ENCODE data around the gene CPNE4. TPM values are rescaled to one million over a fixed set of nuclear protein-coding genes. Genes with fewer than 3 reads are reported as not detected.

The CPNE4 gene
- total and polyA plus RNA-seq, 7 experiments from 2014 or later = not detected

GRCh38 chr3:131750256-131750655, 284.6 kb downstream of the CPNE4 start:
- Mint-ChIP-seq H3K4me3 (peak overlapping the region in 1 of 10 donors; percentile 0), H3K4me1 (no peaks in the 10 kb centered on the region), H3K36me3 (no peaks in the 10 kb centered on the region), H3K27ac (no peak overlapping the region), H3K27me3 (peaks cover 14 to 27% (median 21%) of the 10 kb centered on the region in 5 donors), H3K9me3 (peaks cover 0 to 11% (median 0%) of the 10 kb centered on the region in 11 donors)
- Histone ChIP-seq H3K9me3 (ENCODE audit: control insufficient read depth in 2 of 3, low read length in 3 of 3) (no peaks in the 10 kb centered on the region), H3K27me3 (ENCODE audit: control insufficient read depth in 2 of 2, insufficient read depth in 2 of 2, low read length in 2 of 2) (peaks cover 0 to 4% of the 10 kb centered on the region in 2 donors), H3K36me3 (ENCODE audit: control insufficient read depth in 2 of 3, insufficient read depth in 3 of 3, low read length in 3 of 3) (no peaks in the 10 kb centered on the region), H3K27ac (ENCODE audit: low read depth, low read length) (no peak overlapping the region), H3K4me1 (ENCODE audit: control insufficient read depth in 2 of 2, insufficient read depth in 2 of 2, low read length in 2 of 2) (no peaks in the 10 kb centered on the region), H3K4me3 (ENCODE audit: low read length) (no peak overlapping the region)
- CTCF ChIA-PET = no interaction called here
- intact Hi-C loops (cut with micrococcal nuclease) = no loop called here
- no peak for DNase-seq
- POLR2A ChIA-PET = no interaction called here
- no peak for ATAC-seq

- peaks cover 14 to 27% (median 21%) of the 10 kb centered on the region in 5 donors for H3K27me3 Mint-ChIP-seq
- H3K27ac Mint-ChIP-seq = no peak overlapping the region
- peaks cover 0 to 4% of the 10 kb centered on the region in 2 donors for H3K27me3 ChIP-seq (ENCODE audit: control insufficient read depth in 2 of 2, insufficient read depth in 2 of 2, low read length in 2 of 2)
- ATAC-seq = no peak
- intact Hi-C loops (cut with micrococcal nuclease) = no loop called here
- H3K4me1 ChIP-seq (ENCODE audit: control insufficient read depth in 2 of 2, insufficient read depth in 2 of 2, low read length in 2 of 2) = no peaks in the 10 kb centered on the region
- no peaks in the 10 kb centered on the region for H3K36me3 Mint-ChIP-seq
- CTCF ChIA-PET = no interaction called here
- H3K4me3 ChIP-seq (ENCODE audit: low read length) = no peak overlapping the region
- peaks cover 0 to 11% (median 0%) of the 10 kb centered on the region in 11 donors for H3K9me3 Mint-ChIP-seq
- H3K27ac ChIP-seq (ENCODE audit: low read depth, low read length) = no peak overlapping the region
- no peak for DNase-seq
- no peaks in the 10 kb centered on the region for H3K4me1 Mint-ChIP-seq
- H3K4me3 Mint-ChIP-seq = no peak overlapping the region
- H3K9me3 ChIP-seq (ENCODE audit: control insufficient read depth in 2 of 3, low read length in 3 of 3) = no peaks in the 10 kb centered on the region
- no peaks in the 10 kb centered on the region for H3K36me3 ChIP-seq (ENCODE audit: control insufficient read depth in 2 of 3, insufficient read depth in 3 of 3, low read length in 3 of 3)
- POLR2A ChIA-PET = no interaction called here
These were observed 285.0 kb downstream of the CPNE4 start for GRCh38 chr3:131749826-131750225.

GRCh38 chr3:131747466-131747865, 287.3 kb downstream of the CPNE4 start:
- Histone ChIP-seq H3K36me3 (ENCODE audit: control insufficient read depth in 2 of 3, insufficient read depth in 3 of 3, low read length in 3 of 3) (no peaks in the 10 kb centered on the region), H3K4me3 (ENCODE audit: low read length) (no peak overlapping the region), H3K27me3 (ENCODE audit: control insufficient read depth in 2 of 2, insufficient read depth in 2 of 2, low read length in 2 of 2) (peaks cover 0 to 4% of the 10 kb centered on the region in 2 donors), H3K9me3 (ENCODE audit: control insufficient read depth in 2 of 3, low read length in 3 of 3) (no peaks in the 10 kb centered on the region), H3K4me1 (ENCODE audit: control insufficient read depth in 2 of 2, insufficient read depth in 2 of 2, low read length in 2 of 2) (no peaks in the 10 kb centered on the region), H3K27ac (ENCODE audit: low read depth, low read length) (no peak overlapping the region)
- DNase-seq (no peak), ATAC-seq (no peak)
- no peak overlapping the region for H3K27ac Mint-ChIP-seq
- no peak overlapping the region for H3K4me3 Mint-ChIP-seq
- CTCF ChIA-PET = no interaction called here
- POLR2A ChIA-PET = no interaction called here
- H3K27me3 Mint-ChIP-seq = peaks cover 7 to 15% (median 13%) of the 10 kb centered on the region in 5 donors
- H3K4me1 Mint-ChIP-seq = no peaks in the 10 kb centered on the region
- peaks cover 0 to 11% (median 0%) of the 10 kb centered on the region in 11 donors for H3K9me3 Mint-ChIP-seq
- H3K36me3 Mint-ChIP-seq = no peaks in the 10 kb centered on the region
- intact Hi-C loops (cut with micrococcal nuclease) = no loop called here

GRCh38 chr3:131744765-131745164, 290.0 kb downstream of the CPNE4 start:
- H3K4me3 ChIP-seq (ENCODE audit: low read length) = no peak overlapping the region
- no peaks in the 10 kb centered on the region for H3K4me1 ChIP-seq (ENCODE audit: control insufficient read depth in 2 of 2, insufficient read depth in 2 of 2, low read length in 2 of 2)
- ChIA-PET POLR2A (no interaction called here), CTCF (no interaction called here)
- Mint-ChIP-seq H3K27ac (no peak overlapping the region), H3K4me1 (no peaks in the 10 kb centered on the region), H3K4me3 (no peak overlapping the region), H3K36me3 (peaks cover 0 to 3% (median 0%) of the 10 kb centered on the region in 5 donors), H3K9me3 (peaks cover 0 to 5% (median 0%) of the 10 kb centered on the region in 11 donors), H3K27me3 (peaks cover 7 to 16% (median 10%) of the 10 kb centered on the region in 5 donors)
- H3K36me3 ChIP-seq (ENCODE audit: control insufficient read depth in 2 of 3, insufficient read depth in 3 of 3, low read length in 3 of 3) = no peaks in the 10 kb centered on the region
- H3K27ac ChIP-seq (ENCODE audit: low read depth, low read length) = no peak overlapping the region
- intact Hi-C loops (cut with micrococcal nuclease) = no loop called here
- no peaks in the 10 kb centered on the region for H3K27me3 ChIP-seq (ENCODE audit: control insufficient read depth in 2 of 2, insufficient read depth in 2 of 2, low read length in 2 of 2)
- no peak for ATAC-seq
- DNase-seq = no peak
- H3K9me3 ChIP-seq (ENCODE audit: control insufficient read depth in 2 of 3, low read length in 3 of 3) = no peaks in the 10 kb centered on the region

GRCh38 chr3:131743126-131743525, 291.7 kb downstream of the CPNE4 start:
- Histone ChIP-seq H3K27ac (ENCODE audit: low read depth, low read length) (no peak overlapping the region), H3K4me3 (ENCODE audit: low read length) (no peak overlapping the region), H3K4me1 (ENCODE audit: control insufficient read depth in 2 of 2, insufficient read depth in 2 of 2, low read length in 2 of 2) (no peaks in the 10 kb centered on the region), H3K27me3 (ENCODE audit: control insufficient read depth in 2 of 2, insufficient read depth in 2 of 2, low read length in 2 of 2) (no peaks in the 10 kb centered on the region), H3K36me3 (ENCODE audit: control insufficient read depth in 2 of 3, insufficient read depth in 3 of 3, low read length in 3 of 3) (no peaks in the 10 kb centered on the region), H3K9me3 (ENCODE audit: control insufficient read depth in 2 of 3, low read length in 3 of 3) (no peaks in the 10 kb centered on the region)
- peaks cover 0 to 5% (median 0%) of the 10 kb centered on the region in 11 donors for H3K9me3 Mint-ChIP-seq
- H3K36me3 Mint-ChIP-seq = peaks cover 0 to 3% (median 0%) of the 10 kb centered on the region in 5 donors
- H3K27me3 Mint-ChIP-seq = peaks cover 7 to 20% (median 10%) of the 10 kb centered on the region in 5 donors
- no peak for DNase-seq
- no peak overlapping the region for H3K4me3 Mint-ChIP-seq
- ChIA-PET CTCF (no interaction called here), POLR2A (no interaction called here)
- ATAC-seq = no peak
- no peak overlapping the region for H3K27ac Mint-ChIP-seq
- H3K4me1 Mint-ChIP-seq = no peaks in the 10 kb centered on the region
- intact Hi-C loops (cut with micrococcal nuclease) = no loop called here

GRCh38 chr3:131739211-131739610, 295.6 kb downstream of the CPNE4 start:
- DNase-seq = no peak
- no peak for ATAC-seq
- no peaks in the 10 kb centered on the region for H3K4me1 Mint-ChIP-seq
- Histone ChIP-seq H3K27me3 (ENCODE audit: control insufficient read depth in 2 of 2, insufficient read depth in 2 of 2, low read length in 2 of 2) (no peaks in the 10 kb centered on the region), H3K27ac (ENCODE audit: low read depth, low read length) (no peak overlapping the region), H3K4me1 (ENCODE audit: control insufficient read depth in 2 of 2, insufficient read depth in 2 of 2, low read length in 2 of 2) (no peaks in the 10 kb centered on the region), H3K9me3 (ENCODE audit: control insufficient read depth in 2 of 3, low read length in 3 of 3) (no peaks in the 10 kb centered on the region), H3K4me3 (ENCODE audit: low read length) (no peak overlapping the region), H3K36me3 (ENCODE audit: control insufficient read depth in 2 of 3, insufficient read depth in 3 of 3, low read length in 3 of 3) (no peaks in the 10 kb centered on the region)
- H3K27me3 Mint-ChIP-seq = peaks cover 2 to 21% (median 10%) of the 10 kb centered on the region in 5 donors
- H3K27ac Mint-ChIP-seq = no peak overlapping the region
- H3K9me3 Mint-ChIP-seq = peaks cover 0 to 3% (median 0%) of the 10 kb centered on the region in 11 donors
- H3K36me3 Mint-ChIP-seq = peaks cover 0 to 3% (median 0%) of the 10 kb centered on the region in 5 donors
- ChIA-PET POLR2A (no interaction called here), CTCF (no interaction called here)
- intact Hi-C loops (cut with micrococcal nuclease) = no loop called here
- H3K4me3 Mint-ChIP-seq = no peak overlapping the region

- H3K4me1 Mint-ChIP-seq = no peaks in the 10 kb centered on the region
- intact Hi-C loops (cut with micrococcal nuclease) = no loop called here
- Histone ChIP-seq H3K4me3 (ENCODE audit: low read length) (no peak overlapping the region), H3K36me3 (ENCODE audit: control insufficient read depth in 2 of 3, insufficient read depth in 3 of 3, low read length in 3 of 3) (no peaks in the 10 kb centered on the region), H3K27ac (ENCODE audit: low read depth, low read length) (no peak overlapping the region), H3K27me3 (ENCODE audit: control insufficient read depth in 2 of 2, insufficient read depth in 2 of 2, low read length in 2 of 2) (no peaks in the 10 kb centered on the region), H3K9me3 (ENCODE audit: control insufficient read depth in 2 of 3, low read length in 3 of 3) (no peaks in the 10 kb centered on the region), H3K4me1 (ENCODE audit: control insufficient read depth in 2 of 2, insufficient read depth in 2 of 2, low read length in 2 of 2) (no peaks in the 10 kb centered on the region)
- DNase-seq = no peak
- peaks cover 0 to 3% (median 0%) of the 10 kb centered on the region in 5 donors for H3K36me3 Mint-ChIP-seq
- H3K27ac Mint-ChIP-seq = no peak overlapping the region
- ATAC-seq = no peak
- H3K4me3 Mint-ChIP-seq = no peak overlapping the region
- ChIA-PET POLR2A (no interaction called here), CTCF (no interaction called here)
- peaks cover 0 to 3% (median 0%) of the 10 kb centered on the region in 11 donors for H3K9me3 Mint-ChIP-seq
- peaks cover 2 to 26% (median 14%) of the 10 kb centered on the region in 5 donors for H3K27me3 Mint-ChIP-seq
These were observed 296.7 kb downstream of the CPNE4 start for GRCh38 chr3:131738095-131738494.
